GM12878 (cell line): ENCODE results near the gene IFNK. TPM values are rescaled to one million over a fixed set of nuclear protein-coding genes. Genes with fewer than 3 reads are reported as not detected.

ENCODE experiments used
- ATAC-seq: fragments of 200-7000 bp; cut with Tn5 transposase; 3 replicates; pipeline ENCODE4 v1.9.1; 2020; ENCODE audit warnings: mild to moderate bottlenecking, moderate library complexity
- BruUV-seq: library from RNA; stranded (reverse); fragments of 400-500 nt; replicated peaks from 2 replicates; lab custom pipeline; 2021; lab: Mats Ljungman, UMichigan
- CTCF ChIA-PET: fragments of 300-600 bp; sonication (Branson Sonifier 250); formaldehyde crosslinking; extraction: SDS; loops from one replicate; lab custom pipeline; 2021; ENCODE audit warnings: inconsistent platforms; lab: Yijun Ruan, JAX
- POLR2A ChIA-PET: fragments of 350-600 bp; formaldehyde crosslinking; extraction: SDS; loops from one replicate; lab custom pipeline; 2021; ENCODE audit warnings: inconsistent platforms; lab: Charles Lee
- RAD21 ChIA-PET: fragments of 300-600 bp; sonication (Branson Sonifier 250); formaldehyde crosslinking; loops from one replicate; lab custom pipeline; 2023; ENCODE audit warnings: antibody characterized with exemption; ENCODE audit not compliant: unreplicated experiment; lab: Charles Lee
- SMC1A ChIA-PET: fragments of 300-600 bp; sonication (Branson Sonifier 250); formaldehyde crosslinking; loops from one replicate; lab custom pipeline; 2023; ENCODE audit not compliant: unreplicated experiment, uncharacterized antibody; lab: Charles Lee
- DNase-seq: peaks from one replicate; pipeline ENCODE4 v3.0.0-alpha.2; 2011; ENCODE audit warnings: low read depth, low spot score
- FAIRE-seq: peaks from 3 replicates; lab custom pipeline; 2011; peaks lifted over from hg19 to GRCh38; lab: Jason Lieb, UNC
- H2AFZ ChIP-seq: 2 replicates; pipeline ENCODE4 v1.6.0; 2011; ENCODE audit warnings: low read depth, low read length, control low read depth; ENCODE audit not compliant: control insufficient read depth
- H3K27ac ChIP-seq: 2 replicates; pipeline ENCODE4 v1.5.1; 2011; ENCODE audit warnings: control low read depth; ENCODE audit not compliant: control insufficient read depth, insufficient read depth
- H3K27me3 ChIP-seq, 2 experiments: replicated peaks in 1 of 2; 2 replicates each; pipeline versions ENCODE4 v1.6.0 to v1.6.1; 2011; ENCODE audit warnings: low read length in 1 of 2; ENCODE audit not compliant: control insufficient read depth in 2 of 2, insufficient read depth in 2 of 2
- H3K36me3 ChIP-seq, 2 experiments: 2 replicates each; pipeline ENCODE4 v1.5.1; 2011; ENCODE audit warnings: low read length in 1 of 2; ENCODE audit not compliant: control insufficient read depth in 2 of 2, insufficient read depth in 2 of 2
- H3K4me1 ChIP-seq: 2 replicates; pipeline ENCODE4 v1.6.1; 2011; ENCODE audit warnings: mild to moderate bottlenecking, low read length, moderate library complexity, mixed read lengths; ENCODE audit not compliant: control insufficient read depth, insufficient read depth
- H3K4me2 ChIP-seq: 2 replicates; pipeline ENCODE4 v1.6.0; 2011; ENCODE audit warnings: control low read depth; ENCODE audit not compliant: control insufficient read depth, insufficient read depth
- H3K4me3 ChIP-seq: fragments of 200-600 bp; sonication (generic); 2 replicates; pipeline ENCODE4 v1.5.1; 2016
- H3K79me2 ChIP-seq: 2 replicates; pipeline ENCODE4 v1.6.0; 2011; ENCODE audit warnings: low read length; ENCODE audit not compliant: control insufficient read depth, insufficient read depth
- H3K9ac ChIP-seq: 2 replicates; pipeline ENCODE4 v1.8.0; 2011; ENCODE audit warnings: low read length, control low read depth, mixed read lengths; ENCODE audit not compliant: control insufficient read depth, insufficient read depth
- H3K9me3 ChIP-seq: replicated peaks from 3 replicates; pipeline ENCODE4 v1.5.1; 2011; ENCODE audit warnings: mild to moderate bottlenecking, low read length; ENCODE audit not compliant: control insufficient read depth, insufficient read depth
- H4K20me1 ChIP-seq: 2 replicates; pipeline ENCODE4 v1.6.0; 2011; ENCODE audit not compliant: control insufficient read depth, insufficient read depth
- ATF7 ChIP-seq: fragments of 450-650 bp; IDR thresholded peaks from 2 replicates; pipeline ENCODE4 v1.6.1; 2016; ENCODE audit warnings: low read depth, mild to moderate bottlenecking
- CHD4 ChIP-seq: fragments of 200-600 bp; sonication (generic); IDR thresholded peaks from 2 replicates; pipeline ENCODE4 v1.6.1; 2016; ENCODE audit warnings: mild to moderate bottlenecking
- CREB1 ChIP-seq: IDR thresholded peaks from 2 replicates; pipeline ENCODE4 v1.6.1; 2012; ENCODE audit warnings: low read depth, mild to moderate bottlenecking, inconsistent platforms
- ETV6 ChIP-seq, 2 experiments: fragments of 450-650 bp in 1 of 2; IDR thresholded peaks in 1 of 2; conservative IDR thresholded peaks in 1 of 2; 2 replicates each; pipeline ENCODE4 v1.6.1; 2014; ENCODE audit warnings: antibody characterized with exemption in 1 of 2, borderline replicate concordance in 1 of 2, low read depth in 1 of 2, mild to moderate bottlenecking in 1 of 2, moderate library complexity in 1 of 2
- IKZF1 ChIP-seq: fragments of 450-650 bp; conservative IDR thresholded peaks from 2 replicates; pipeline ENCODE4 v1.6.1; 2017; ENCODE audit warnings: antibody characterized with exemption, mild to moderate bottlenecking
- MTA2 ChIP-seq: fragments of 450-650 bp; IDR thresholded peaks from 2 replicates; pipeline ENCODE4 v1.6.1; 2016; ENCODE audit warnings: low read depth, mild to moderate bottlenecking, moderate library complexity
- POU2F2 ChIP-seq: IDR thresholded peaks from 3 replicates; pipeline ENCODE4 v1.6.1; 2011; ENCODE audit warnings: low read depth, mild to moderate bottlenecking, low read length, borderline replicate concordance
- RAD51 ChIP-seq: fragments of 450-650 bp; IDR thresholded peaks from 2 replicates; pipeline ENCODE4 v1.6.1; 2016; ENCODE audit warnings: moderate library complexity, mild to moderate bottlenecking, inconsistent platforms
- RB1 ChIP-seq: fragments of 450-650 bp; formaldehyde crosslinking; IDR thresholded peaks from 2 replicates; pipeline ENCODE4 v1.6.1; 2017; ENCODE audit warnings: mild to moderate bottlenecking, borderline replicate concordance
- TCF3 ChIP-seq: IDR thresholded peaks from 2 replicates; pipeline ENCODE4 v1.6.1; 2012; ENCODE audit warnings: low read depth, mild to moderate bottlenecking, low read length, borderline replicate concordance; ENCODE audit not compliant: insufficient read depth
- ZNF24 ChIP-seq: fragments of 450-650 bp; IDR thresholded peaks from 2 replicates; pipeline ENCODE4 v1.6.1; 2017; ENCODE audit warnings: antibody characterized with exemption, mild to moderate bottlenecking
- WGBS: methylation state at CpG from one replicate; pipeline ENCODE4 v1.1.6; 2016; ENCODE audit warnings: low lambda C conversion rate; ENCODE audit not compliant: insufficient replicate concordance, insufficient coverage; ENCODE audit errors: missing lambda C conversion rate; 5-methylcytosine and 5-hydroxymethylcytosine counted together
- in situ Hi-C: fragments of 300-500 bp; cut with MboI; formaldehyde crosslinking; loops from 9 replicates; pipeline ENCODE4 v1.14.3; 2018; ENCODE audit warnings: mixed read lengths
- intact Hi-C: fragments of 100-400 bp; cut with micrococcal nuclease; formaldehyde crosslinking; loops from one replicate; pipeline ENCODE4 v1.14.2; 2022; ENCODE audit not compliant: unreplicated experiment
- polyA plus RNA-seq, 11 experiments: library from polyadenylated mRNA; depleted of rRNA in 4 of 11; unstranded in 6 of 11; stranded (reverse) in 5 of 11; fragments of >200 nt; fragmentation: Nextera tagmentation in 4 of 11; fragmentation: Illumina TruSeq in 1 of 11; extraction: Ambion mirVana in 4 of 11; extraction: Trizol in 1 of 11; gene quantifications; 1 replicate in 1 of 11; 2 replicates in 10 of 11; pipeline versions ENCODE4 v1.2.1 to v1.2.3, GENCODE V29; 2011 to 2016; ENCODE audit warnings: inconsistent platforms in 2 of 11, missing spikeins in 2 of 11, low read depth in 1 of 11
- total RNA-seq, 4 experiments: library from RNA; depleted of rRNA in 3 of 4; stranded (reverse); fragments of >200 nt in 3 of 4; fragmentation: Illumina TruSeq in 1 of 4; extraction: Trizol in 1 of 4; gene quantifications; 2 replicates each; pipeline versions ENCODE4 v1.2.1 to v1.2.3, GENCODE V29; 2013 to 2021
- TF ChIP-seq, protein P1 (sequence below): fragments of 450-650 bp; IDR thresholded peaks from 2 replicates; pipeline ENCODE4 v1.6.1; 2017; ENCODE audit warnings: mild to moderate bottlenecking, moderate library complexity
- TF ChIP-seq, protein P2 (sequence below): IDR thresholded peaks from 2 replicates; pipeline ENCODE4 v1.6.1; 2012; ENCODE audit warnings: low read depth, low read length, improper control_type of control experiment
- TF ChIP-seq, protein P3 (sequence below): fragments of 150-350 bp; IDR thresholded peaks from 2 replicates; pipeline ENCODE4 v1.6.1; 2014; ENCODE audit warnings: mild to moderate bottlenecking, low read depth, low read length

The IFNK gene
- total and polyA plus RNA-seq, 10 of the 15 experiments (the other 5 are each of a cell fraction or from before 2014, with no cell fraction given): 0.06 TPM; not detected in 9

DNA sequence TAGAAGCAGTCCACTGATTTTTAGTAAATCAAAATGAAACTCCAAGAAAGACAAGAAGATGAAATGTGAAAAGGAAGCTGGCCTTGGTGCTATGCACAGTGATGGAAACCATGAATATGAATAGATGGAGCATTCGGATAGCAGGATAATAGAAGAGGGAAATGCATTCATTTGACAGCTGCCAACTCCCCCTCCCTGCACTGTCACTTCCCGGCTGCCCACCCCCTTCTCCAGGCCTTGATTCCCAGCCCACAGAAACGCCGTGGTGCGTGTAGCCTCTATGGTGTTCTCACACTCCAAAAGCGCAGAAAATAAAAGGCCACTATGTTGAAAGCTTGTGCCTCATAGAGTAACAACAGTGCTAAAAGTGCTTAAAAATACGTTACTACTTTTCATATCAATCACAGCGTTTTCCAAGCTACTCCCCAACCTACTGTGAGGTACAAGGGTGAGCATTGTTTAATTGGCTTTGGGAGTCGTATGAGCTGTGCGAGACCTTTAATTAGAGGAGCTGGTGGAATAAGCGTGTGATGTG is 26.1 kb upstream of the IFNK start:
- Histone ChIP-seq H3K4me2 (no peak overlapping the region), H2AFZ (no peak overlapping the region), H3K27ac (no peak overlapping the region), H3K27me3 (no peaks in the 10 kb centered on the region), H3K4me3 (no peak overlapping the region), H3K4me1 (peaks cover 7% of the 10 kb centered on the region; the same call in 1 of the 2 replicates), H3K9me3 (no peaks in the 10 kb centered on the region; the same call in 2 of the 3 replicates), H4K20me1 (no peaks in the 10 kb centered on the region), H3K36me3 (no peaks in the 10 kb centered on the region), H3K9ac (no peak overlapping the region), H3K79me2 (no peaks in the 10 kb centered on the region)
- ChIA-PET CTCF (interaction anchor here (1.1 to 1.2 kb wide), 2 partner anchors 49 to 164 kb away, joined by 3 to 4 read pairs; no protein-coding TSS in a partner anchor), POLR2A (interaction anchor here (1.2 kb wide), 1 partner anchor 12 kb away, joined by 3 read pairs; no protein-coding TSS in a partner anchor), RAD21 (no interaction called here), SMC1A (interaction anchor here (0.6 to 1.4 kb wide), 5 partner anchors 12 to 229 kb away, joined by 3 read pairs; no protein-coding TSS in a partner anchor)
- FAIRE-seq: no peak
- no TSS peak for BruUV-seq
- WGBS: 79% methylated on average over 11 of the region's 11 CpGs
- in situ Hi-C loops: no loop called here
- TF ChIP-seq CHD4: no peak
- TF ChIP-seq RAD51: no peak
- TF ChIP-seq, protein P1, sequence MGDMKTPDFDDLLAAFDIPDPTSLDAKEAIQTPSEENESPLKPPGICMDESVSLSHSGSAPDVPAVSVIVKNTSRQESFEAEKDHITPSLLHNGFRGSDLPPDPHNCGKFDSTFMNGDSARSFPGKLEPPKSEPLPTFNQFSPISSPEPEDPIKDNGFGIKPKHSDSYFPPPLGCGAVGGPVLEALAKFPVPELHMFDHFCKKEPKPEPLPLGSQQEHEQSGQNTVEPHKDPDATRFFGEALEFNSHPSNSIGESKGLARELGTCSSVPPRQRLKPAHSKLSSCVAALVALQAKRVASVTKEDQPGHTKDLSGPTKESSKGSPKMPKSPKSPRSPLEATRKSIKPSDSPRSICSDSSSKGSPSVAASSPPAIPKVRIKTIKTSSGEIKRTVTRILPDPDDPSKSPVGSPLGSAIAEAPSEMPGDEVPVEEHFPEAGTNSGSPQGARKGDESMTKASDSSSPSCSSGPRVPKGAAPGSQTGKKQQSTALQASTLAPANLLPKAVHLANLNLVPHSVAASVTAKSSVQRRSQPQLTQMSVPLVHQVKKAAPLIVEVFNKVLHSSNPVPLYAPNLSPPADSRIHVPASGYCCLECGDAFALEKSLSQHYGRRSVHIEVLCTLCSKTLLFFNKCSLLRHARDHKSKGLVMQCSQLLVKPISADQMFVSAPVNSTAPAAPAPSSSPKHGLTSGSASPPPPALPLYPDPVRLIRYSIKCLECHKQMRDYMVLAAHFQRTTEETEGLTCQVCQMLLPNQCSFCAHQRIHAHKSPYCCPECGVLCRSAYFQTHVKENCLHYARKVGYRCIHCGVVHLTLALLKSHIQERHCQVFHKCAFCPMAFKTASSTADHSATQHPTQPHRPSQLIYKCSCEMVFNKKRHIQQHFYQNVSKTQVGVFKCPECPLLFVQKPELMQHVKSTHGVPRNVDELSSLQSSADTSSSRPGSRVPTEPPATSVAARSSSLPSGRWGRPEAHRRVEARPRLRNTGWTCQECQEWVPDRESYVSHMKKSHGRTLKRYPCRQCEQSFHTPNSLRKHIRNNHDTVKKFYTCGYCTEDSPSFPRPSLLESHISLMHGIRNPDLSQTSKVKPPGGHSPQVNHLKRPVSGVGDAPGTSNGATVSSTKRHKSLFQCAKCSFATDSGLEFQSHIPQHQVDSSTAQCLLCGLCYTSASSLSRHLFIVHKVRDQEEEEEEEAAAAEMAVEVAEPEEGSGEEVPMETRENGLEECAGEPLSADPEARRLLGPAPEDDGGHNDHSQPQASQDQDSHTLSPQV: no peak
- TF ChIP-seq RB1: no peak
- no peak for TF ChIP-seq ZNF24
- no peak for TF ChIP-seq MTA2
- TF ChIP-seq CREB1: no peak
- TF ChIP-seq IKZF1: no peak
- TF ChIP-seq, protein P2, sequence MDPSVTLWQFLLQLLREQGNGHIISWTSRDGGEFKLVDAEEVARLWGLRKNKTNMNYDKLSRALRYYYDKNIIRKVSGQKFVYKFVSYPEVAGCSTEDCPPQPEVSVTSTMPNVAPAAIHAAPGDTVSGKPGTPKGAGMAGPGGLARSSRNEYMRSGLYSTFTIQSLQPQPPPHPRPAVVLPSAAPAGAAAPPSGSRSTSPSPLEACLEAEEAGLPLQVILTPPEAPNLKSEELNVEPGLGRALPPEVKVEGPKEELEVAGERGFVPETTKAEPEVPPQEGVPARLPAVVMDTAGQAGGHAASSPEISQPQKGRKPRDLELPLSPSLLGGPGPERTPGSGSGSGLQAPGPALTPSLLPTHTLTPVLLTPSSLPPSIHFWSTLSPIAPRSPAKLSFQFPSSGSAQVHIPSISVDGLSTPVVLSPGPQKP: no peak
- no peak for TF ChIP-seq POU2F2
- TF ChIP-seq, protein P3, sequence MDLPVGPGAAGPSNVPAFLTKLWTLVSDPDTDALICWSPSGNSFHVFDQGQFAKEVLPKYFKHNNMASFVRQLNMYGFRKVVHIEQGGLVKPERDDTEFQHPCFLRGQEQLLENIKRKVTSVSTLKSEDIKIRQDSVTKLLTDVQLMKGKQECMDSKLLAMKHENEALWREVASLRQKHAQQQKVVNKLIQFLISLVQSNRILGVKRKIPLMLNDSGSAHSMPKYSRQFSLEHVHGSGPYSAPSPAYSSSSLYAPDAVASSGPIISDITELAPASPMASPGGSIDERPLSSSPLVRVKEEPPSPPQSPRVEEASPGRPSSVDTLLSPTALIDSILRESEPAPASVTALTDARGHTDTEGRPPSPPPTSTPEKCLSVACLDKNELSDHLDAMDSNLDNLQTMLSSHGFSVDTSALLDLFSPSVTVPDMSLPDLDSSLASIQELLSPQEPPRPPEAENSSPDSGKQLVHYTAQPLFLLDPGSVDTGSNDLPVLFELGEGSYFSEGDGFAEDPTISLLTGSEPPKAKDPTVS: no peak
- TF ChIP-seq TCF3: no peak
- TF ChIP-seq ATF7: no peak
- no peak for TF ChIP-seq ETV6 (conservative IDR thresholded peaks at IDR 0.05 in 1 of 2, IDR thresholded peaks at IDR 0.05 in 1 of 2; ENCODE audit: borderline replicate concordance in 1 of 2, low read depth in 1 of 2)
- intact Hi-C loops: no loop called here
- no peak for ATAC-seq
- no peak for DNase-seq
